Peyer's patch (tissue), 4 donors: ENCODE data around the gene S100A3.

Experiments
- POLR2A ChIP-seq, 2 donors: fragments of 450-650 bp; IDR thresholded peaks; one replicate each; pipeline ENCODE4 v1.5.1; 2017; ENCODE audit warnings: antibody characterized with exemption in 2 of 2, mild to moderate bottlenecking in 2 of 2, moderate library complexity in 2 of 2
- TF ChIP-seq, protein P1 (sequence below), 6 experiments: fragments of 450-650 bp in 4 of 6; fragments of 200-600 bp in 2 of 6; sonication (generic) in 1 of 6; IDR thresholded peaks; one replicate each; pipeline ENCODE4 v1.5.1; 2017 to 2019; ENCODE audit warnings: antibody characterized with exemption in 6 of 6, mild to moderate bottlenecking in 3 of 6, moderate library complexity in 1 of 6

DNA sequence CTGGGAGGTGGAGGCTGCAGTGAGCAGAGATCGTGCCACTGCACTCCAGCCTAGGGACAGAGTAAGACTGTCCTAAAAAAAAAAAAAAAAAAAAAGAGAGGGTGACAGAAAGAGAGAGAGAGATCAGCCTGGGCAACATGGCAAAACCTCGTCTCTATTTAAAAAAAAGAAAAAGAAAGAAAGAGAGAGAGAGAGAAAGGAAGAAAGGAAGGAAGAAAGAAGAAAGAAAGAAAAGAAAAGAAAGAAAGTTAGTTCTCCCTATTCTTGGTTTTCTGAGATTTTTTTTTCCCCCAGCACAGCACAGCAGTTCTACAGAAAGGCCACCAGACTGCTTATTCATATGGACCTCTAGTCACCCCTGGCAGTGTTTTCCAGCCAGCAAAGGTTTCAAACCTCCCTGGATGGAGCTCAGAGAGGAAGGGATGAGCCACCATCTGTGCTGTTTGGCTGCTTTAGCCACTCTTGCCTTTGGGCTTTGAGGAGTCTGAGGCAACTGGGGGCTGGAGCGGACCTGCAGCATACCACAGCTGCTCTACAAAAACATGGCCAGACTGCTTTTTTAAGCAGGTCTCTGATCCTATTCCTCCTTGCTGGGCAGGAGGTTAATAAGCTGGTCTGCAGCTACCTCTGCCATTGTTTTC is 23.9 kb downstream of the S100A3 start:
- TF ChIP-seq, protein P1, sequence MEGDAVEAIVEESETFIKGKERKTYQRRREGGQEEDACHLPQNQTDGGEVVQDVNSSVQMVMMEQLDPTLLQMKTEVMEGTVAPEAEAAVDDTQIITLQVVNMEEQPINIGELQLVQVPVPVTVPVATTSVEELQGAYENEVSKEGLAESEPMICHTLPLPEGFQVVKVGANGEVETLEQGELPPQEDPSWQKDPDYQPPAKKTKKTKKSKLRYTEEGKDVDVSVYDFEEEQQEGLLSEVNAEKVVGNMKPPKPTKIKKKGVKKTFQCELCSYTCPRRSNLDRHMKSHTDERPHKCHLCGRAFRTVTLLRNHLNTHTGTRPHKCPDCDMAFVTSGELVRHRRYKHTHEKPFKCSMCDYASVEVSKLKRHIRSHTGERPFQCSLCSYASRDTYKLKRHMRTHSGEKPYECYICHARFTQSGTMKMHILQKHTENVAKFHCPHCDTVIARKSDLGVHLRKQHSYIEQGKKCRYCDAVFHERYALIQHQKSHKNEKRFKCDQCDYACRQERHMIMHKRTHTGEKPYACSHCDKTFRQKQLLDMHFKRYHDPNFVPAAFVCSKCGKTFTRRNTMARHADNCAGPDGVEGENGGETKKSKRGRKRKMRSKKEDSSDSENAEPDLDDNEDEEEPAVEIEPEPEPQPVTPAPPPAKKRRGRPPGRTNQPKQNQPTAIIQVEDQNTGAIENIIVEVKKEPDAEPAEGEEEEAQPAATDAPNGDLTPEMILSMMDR (IDR thresholded peaks at IDR 0.05): no peak
- TF ChIP-seq POLR2A (IDR thresholded peaks at IDR 0.05): no peak
